HG03571 (cell line): Measurements from ENCODE around the gene SLA2.
"Not testable (repeated sequence)": the region's sequence is repeated elsewhere in the genome, so short reads cannot be mapped to it uniquely, and the experiment has no call there.

Source experiments
- ATAC-seq: cut with Tn5 transposase; IDR thresholded peaks from one replicate; pipeline ENCODE4 v1.9.1; 2021; ENCODE audit not compliant: unreplicated experiment

SLA2 gene, protein sequence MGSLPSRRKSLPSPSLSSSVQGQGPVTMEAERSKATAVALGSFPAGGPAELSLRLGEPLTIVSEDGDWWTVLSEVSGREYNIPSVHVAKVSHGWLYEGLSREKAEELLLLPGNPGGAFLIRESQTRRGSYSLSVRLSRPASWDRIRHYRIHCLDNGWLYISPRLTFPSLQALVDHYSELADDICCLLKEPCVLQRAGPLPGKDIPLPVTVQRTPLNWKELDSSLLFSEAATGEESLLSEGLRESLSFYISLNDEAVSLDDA

DNA sequence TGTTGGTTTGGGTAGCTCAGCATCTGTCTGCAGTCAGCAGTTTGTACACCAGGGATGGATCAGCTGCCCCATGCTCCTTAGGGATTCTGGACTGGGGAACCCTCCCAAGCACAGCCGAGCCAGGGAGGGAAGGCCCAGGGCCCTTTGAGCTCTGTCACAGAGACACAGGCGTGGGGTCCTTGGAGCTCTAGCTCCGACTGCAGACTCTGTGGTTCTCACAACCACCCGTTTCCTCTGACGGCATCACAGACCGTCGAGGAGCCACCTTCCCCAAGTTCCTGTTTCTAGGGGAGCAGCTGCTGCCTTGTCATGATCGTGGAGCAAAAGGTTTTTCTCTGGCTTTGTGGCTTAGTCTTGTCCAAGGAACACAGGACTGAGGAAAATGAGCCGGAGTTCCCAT is at the start of gene SLA2:
Gene SLA2 (minus strand): TSS at position 199 of the 400 bp plus-strand sequence. CDS start 4,861 bp downstream, outside the sequence.
- ATAC-seq, result no peak

DNA sequence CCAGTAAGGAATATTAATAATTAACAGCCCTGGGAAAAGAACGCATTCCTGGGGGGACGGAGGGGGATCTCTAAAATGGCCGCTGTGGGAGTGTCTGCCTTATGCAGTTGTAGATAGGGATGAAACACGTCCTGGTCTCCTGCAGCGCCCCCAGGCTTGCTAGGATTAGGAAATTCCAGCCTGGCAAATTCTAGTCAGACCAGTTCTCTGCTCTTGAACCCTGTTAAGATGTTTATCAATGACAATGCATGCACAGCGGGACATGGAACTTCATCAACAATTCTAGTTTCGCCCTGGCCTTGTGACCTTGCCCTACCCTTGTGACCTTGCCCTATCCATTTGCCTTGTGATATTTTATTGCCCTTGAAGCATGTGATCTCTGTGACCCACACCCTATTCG is 49.5 kb upstream of the SLA2 start:
- not testable (repeated sequence) for ATAC-seq

DNA sequence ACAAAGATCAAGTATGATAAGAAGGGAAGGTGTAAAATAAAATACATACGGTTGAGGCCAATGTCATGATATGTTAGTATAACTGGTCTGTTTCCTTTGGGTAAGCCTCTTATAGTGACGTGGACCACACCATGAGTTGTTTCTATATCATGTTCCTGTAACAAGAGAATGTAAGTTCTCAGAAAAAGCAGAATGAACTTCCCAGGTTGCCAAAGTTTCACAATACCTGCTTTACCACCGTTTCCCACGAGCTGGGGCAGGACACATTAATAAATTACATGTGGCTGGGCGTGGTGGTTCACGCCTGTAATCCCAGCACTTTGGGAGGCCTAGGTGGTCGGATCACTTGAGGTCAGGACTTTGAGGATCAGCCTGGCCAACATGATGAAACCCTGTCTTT is 42.6 kb upstream of the SLA2 start:
- ATAC-seq, result no peak

DNA sequence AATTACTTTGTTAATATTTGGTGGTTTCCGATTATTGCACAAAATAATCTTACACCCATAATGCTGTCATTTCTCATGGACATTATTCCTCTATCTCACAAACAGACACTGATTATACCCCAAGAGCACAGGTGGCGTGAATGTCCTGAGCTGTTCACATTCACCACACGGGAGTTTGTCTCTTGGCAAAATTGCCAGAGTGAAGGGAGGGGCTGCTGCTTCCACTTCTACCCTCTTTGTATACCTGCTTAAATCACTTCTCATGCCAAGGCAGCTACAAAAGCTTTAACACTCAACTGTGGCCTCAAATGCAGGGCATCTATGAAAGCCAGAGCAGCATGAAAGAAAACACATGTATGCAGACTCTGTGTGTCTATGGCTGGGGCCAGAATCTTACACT is 41.9 kb upstream of the SLA2 start:
- ATAC-seq, result no peak

DNA sequence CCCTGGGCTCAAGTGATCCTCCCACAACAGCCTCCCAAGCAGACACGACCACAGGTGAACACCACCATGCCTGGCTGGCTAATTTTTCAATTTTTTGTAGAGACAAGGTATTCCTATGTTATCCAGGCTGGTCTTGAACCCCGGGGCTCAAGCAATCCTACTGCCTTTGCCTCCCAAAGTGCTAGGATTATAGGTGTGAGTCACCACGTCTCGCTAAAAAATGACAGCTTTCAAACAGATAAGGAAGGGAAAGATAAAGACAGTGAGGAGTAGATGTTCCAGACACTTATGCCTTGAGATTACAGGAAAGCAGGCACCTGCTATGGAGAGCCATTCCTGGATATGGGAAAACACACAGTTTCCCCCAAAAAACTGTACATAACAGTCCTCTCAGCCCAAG is 40.9 kb upstream of the SLA2 start:
- ATAC-seq, result no peak

DNA sequence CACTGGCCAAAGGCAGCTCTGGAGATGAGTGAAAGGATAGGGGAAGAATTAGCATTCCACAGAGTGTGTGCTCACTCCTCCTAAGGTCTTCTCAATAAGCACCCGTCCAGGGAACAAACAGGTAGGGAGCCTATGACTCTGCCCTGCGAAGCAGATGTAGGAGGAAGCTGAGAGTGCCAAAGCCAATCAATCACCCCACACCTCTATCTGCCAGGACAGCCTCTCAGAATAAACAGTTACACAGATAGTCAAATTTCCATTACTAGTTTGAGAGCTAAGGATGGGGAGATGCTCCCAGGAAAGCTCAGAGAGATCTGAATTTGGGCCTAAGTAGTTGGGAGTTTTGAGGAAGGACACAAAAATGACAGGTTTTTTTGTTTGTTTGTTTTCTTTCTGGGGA is 40.5 kb upstream of the SLA2 start:
- ATAC-seq, result no peak

DNA sequence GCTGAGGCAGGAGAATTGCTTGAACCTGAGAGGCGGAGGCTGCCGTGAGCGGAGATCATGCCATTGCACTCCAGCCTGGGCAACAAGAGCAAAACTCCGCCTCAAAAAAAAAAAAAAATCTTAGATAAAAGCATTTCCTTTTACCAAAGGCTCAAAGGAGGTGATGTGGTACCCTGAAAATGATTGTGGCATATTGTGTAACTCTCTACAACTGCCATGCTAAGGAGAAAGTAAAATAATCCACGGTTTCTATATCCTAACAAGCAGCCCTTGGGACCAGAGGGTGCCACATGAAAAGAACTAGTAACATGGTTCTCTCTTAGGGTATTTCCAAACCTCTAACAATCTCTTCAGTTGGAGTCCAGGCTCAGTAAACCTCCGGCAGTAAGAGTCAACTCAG is 38.8 kb upstream of the SLA2 start:
- ATAC-seq, result no peak

DNA sequence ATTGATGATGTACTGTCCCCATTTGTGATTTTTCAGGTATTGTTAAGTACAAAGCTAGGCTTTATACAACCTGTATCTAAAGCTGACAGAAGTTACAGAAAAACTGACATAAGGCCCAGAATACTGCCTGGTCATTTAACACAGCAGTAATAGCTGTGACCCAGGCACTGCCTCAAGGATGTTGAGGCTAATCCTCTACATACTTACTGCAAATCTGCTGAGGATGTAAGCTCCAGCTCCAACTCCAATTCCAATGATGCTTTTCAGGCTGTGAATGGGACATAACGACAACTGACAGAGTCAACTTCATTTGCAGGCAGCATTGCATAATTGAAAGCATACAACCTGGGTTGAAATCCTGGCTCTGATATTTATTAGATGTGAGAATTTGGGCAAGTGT is 36.3 kb upstream of the SLA2 start:
- no peak for ATAC-seq

DNA sequence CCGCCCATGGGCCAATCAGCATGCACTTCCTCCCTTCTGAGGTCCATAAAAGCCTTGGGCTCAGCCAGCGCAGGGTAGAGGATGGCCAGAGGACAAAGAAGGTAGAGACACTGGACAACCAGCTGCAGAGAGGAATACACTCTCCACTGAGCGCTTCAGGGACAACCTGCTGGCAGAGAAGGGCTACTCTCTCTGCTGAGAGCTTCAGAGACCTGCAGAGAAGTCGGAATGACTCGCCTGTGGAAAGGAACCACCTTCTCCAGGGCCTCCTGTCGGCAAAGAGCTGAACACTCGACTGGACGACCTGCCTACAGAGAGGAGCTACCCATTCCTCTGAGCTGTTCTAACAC is 31.4 kb upstream of the SLA2 start:
- no peak for ATAC-seq

DNA sequence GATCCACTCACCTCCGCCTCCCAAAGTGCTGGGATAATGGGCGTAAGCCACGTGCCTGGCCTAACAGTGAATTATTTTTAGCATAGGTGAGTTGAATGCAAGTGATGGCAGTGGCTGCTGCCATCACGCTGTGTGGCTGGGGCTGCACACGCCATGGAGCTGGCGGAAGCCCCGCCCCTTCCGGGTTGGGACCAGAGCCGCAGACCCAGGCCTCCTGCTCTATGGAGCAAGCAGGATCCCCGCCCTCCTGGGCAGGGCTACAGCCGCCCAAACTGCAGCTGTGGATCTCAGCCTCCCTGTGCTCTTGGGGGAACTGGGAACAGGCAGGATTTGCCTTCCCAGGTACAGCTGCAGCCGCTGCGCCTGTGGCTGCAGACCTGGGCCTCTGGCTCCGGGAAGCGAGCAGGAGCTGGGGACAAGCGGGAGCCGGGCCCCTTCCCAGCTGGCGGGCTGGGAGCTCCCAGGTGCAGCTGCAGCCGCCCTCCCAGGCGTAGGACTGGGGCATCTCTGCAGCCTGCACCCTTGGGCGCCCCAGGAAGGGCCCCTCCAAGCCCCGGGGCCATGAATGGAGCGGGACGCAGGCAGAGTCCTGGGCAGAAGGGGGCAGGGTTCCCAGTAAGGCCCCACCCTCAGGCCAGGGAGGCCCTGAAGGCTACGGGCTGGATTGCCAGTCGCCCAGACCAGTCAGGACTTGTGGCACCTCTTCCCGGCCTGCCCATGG is 30.9 kb upstream of the SLA2 start:
- no peak for ATAC-seq

DNA sequence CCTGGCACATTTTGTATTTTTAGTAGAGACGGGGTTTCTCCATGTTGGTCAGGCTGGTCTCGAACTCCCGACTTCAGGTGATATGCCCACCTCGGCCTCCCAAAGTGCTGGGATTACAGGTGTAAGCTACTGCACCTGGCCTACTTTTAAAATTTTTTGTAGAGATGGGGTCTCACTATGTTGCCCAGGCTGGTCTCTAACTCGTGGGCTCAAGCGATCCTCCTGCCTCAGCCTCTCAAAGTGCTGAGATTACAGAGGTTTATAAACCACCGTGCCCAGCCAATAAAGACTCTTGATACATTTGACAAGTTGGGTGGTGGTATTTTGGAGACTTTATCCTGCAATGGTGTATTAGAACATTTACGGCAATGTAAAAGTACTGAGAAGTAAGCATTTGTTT is 29.5 kb upstream of the SLA2 start:
- ATAC-seq, result not testable (repeated sequence)

DNA sequence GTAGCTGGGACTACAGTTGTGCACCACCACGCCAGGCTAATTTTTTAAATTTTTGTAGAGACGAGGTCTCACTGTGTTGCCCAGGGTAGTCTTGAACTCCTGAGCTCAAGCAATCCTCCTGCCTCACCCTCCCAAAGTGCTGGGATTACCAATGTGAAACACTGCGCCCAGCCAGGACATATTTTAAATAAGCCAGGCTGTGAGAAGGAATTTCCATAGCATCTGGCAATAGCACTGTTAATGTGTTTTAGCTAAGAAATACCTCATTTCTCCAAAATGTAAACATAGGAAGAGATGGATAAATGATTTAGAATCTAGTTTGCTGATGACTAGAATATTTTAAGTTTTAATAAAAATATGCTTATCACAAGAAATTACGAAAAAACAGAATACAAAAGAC is 27.0 kb upstream of the SLA2 start:
- ATAC-seq, result no peak

DNA sequence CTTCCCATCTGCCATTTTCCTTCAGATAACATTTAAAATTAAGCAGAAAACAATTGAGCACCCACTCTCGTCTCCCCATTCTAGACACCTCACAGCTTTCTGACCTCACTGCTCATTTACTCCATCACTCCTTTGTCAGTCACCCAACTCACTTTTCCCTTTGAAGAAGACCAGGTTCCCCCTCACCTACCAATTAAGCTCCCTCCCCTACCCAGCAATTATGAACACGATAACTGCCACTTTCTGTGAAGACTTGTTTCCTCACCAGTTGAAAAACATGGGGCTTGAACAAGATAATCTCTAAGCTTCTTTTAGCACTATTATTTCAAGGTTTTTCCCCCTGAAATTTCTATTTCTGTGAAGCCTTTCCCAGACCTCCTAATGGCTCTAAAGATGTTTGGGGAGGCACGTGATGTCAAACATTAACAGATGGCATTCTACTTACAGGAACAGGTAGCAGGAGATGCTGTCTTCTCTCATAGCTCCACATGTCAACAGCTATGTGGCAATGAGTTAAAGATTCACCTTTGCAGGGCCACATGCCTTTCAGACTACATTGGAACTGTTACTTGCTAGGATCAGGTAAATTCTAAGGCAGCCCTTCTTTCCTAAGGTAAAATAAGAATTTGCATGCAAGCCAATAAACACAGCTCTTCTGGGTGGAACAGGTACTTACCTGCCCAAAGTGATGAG is 24.8 kb upstream of the SLA2 start:
- ATAC-seq, result no peak

DNA sequence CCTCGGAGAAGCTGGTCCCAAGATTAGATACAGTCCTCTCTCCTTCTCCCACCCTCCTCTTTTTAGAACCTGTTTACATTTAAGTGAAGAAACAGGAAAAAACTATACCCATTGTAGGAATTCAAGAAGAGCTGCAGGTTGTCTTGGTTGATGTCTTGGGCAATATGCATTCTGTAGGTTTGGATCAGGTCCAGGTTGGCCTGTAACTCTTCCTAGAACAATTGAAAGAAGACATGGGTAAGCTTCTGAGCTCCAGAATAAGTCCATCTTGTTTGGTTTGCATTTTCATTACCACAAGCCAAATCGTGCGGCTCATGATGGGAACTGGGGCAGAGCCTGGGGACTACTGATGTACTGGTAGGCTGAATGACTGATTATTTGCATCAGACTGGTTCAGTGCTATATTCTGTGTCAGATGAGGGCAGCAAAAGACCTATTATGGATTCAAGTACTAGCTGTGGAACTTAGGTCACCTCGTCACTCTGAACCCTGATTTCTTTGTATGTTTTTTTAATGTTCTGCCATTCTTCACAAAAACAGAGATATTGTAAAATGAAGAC is 20.3 kb upstream of the SLA2 start:
- no peak for ATAC-seq

DNA sequence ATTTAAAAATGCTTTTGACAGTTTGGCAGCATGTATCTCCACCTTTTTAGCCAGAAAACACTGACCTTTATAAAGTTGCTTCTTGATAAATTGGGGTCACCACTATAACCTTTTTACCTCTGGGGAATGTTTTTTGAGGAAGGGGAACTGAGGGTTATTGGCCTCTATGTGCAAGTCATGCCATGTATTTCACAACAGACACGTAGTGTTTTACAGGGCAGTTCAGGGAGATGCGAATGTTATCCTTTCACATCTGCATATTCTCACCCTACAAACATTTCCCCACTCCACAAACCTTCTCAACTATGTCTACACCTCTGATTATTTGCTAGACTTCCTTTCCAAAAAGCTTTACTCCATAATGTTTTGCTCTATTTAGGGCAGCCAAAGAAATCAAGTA is 17.0 kb upstream of the SLA2 start:
- no peak for ATAC-seq

DNA sequence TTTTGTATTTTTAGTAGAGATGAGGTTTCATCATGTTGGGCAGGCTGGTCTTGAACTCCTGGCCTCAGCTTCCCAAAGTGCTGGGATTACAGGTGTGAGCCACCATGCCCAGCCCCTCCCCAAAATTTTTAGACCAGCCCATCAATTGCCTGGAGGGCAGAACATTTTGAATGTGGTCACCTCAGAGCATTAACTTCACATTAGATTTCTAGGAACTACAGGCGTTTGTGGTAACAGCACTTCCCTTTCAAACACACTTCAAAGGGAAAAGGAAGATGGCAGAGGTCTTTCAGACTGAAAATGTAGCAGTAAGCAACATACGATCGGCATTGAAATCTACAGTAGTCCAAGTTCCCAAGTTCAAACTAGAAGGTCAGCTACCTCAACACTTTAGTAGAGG is 12.3 kb upstream of the SLA2 start:
- ATAC-seq, result no peak

DNA sequence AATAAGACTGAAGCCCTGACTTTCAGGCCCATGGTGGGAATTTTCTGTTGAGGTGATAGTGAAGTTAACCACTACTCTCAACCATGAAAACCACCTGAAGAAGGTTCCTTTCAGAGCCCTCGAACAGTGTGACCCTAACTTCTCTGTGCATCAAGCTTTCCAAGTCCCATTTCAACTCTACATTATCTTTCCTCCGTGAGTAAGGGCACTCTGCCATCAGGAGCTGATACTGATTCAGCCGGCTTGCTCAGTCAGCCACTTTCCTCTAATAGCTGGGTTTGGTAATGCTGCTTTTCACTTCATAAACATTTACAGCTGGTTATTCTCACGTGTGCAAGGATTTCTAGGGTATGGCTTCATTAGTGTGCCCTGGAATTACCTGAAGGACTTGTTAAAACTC is 10.7 kb upstream of the SLA2 start:
- ATAC-seq, result no peak

DNA sequence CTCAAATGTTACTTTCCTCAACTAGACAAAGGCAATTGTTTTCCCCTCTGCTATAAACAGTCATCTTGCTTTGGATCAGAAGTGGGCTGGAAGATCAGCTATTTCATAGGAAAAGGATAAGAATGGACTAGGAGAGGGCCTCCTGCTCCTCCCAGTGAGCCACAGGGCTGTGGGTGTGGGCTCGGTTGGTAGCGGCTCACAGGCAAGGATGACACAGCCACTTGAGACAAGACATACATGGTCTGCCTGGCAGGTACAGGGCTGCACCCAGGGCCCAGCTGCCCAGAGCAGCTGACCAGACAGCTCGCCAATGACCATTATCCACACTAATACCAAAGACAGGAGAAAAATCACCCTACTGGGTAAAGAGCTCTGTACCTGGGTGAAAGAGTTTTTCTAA is 9.0 kb upstream of the SLA2 start:
- no peak for ATAC-seq

DNA sequence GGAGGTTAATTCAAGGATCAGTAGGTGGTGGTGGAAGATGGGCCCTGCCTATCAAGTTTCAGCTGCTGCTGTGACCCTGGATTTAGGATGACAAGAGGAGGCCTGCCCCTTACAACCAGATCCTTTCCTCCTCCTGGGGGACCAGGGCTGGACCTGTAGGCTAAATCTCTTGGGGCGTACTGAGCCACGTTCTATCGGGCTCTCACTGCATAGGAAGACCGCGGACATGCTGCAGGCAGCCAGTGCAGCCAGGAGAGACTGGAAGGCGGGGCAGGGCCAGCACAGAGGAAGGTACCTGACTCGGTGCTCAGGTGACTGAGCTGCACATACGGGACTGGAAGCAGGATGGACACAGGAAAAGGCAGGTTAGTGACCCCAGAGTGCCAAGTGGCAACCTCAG is 8.5 kb upstream of the SLA2 start:
- ATAC-seq, result no peak

DNA sequence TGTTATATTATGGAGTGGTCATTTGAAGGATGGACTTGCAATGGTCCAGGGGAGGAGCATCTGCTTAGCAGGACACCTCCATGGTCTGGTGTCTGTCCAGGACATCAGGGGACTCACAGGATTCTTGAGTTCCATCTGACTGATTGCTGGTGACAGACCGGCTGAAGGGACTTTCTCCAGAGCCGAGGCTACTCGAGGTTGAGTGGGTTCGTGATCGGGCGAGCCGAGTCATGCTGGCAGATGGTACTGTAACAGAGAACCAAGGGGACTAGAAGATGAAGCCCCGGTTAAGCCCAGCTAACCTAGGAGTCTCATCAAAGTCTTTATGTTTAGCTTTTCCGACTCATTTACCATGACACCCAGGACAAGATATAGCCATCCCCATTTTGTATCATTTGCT is 7.5 kb upstream of the SLA2 start:
- ATAC-seq, result no peak

DNA sequence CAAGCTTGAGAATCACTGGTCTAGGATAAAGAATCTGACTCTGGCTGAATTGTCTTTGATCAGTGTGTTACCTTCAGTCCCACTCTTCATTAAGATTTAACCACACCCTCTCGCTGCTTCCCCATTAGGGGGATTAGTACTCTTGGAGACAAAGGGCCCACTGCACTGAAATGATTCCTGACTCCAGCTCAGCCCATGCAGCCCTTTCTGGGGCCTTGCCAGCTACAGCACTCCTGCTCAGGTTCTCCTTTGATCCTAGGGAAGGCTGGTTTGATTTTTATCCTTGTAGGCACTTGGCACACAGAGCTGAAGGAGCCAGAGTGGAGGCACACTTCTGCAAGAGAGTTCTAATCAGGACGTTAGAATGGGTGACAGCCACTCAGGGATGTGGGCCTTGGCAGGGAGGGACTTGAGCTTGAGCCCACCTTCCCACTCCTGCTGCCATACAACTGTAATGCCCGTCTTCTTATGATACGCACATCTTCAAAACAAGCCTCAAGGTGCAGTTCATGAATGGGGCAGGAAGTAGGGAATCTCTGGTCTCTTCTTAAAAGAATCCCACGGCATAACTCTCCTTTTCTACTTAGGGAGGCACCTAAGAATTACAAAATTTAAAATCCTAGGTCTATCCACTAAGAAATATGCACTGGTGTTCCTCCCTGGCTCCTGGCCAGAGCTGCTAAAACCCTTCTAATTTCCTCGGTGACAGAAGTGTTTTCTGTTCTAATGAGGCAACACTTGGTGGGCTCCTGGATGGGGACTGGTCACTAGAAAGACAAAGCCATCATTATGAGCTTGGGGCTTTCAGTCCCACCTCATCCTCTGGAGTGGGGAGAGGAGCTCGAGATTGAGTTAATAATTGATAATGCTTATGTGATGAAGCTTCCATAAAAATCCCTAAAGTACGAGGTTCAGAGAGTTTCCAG is 1.5 kb upstream of the SLA2 start:
- no peak for ATAC-seq
